ENCODE data around the gene SHOC2. TPM values are rescaled to one million over a fixed set of nuclear protein-coding genes. Genes with fewer than 3 reads are reported as not detected.

The SHOC2 gene
- total and polyA plus RNA-seq, 8 donors = 30.5 to 61.6 (median 36.5) TPM

GRCh38 chr10:110939419-110939818 lies 20.0 kb downstream of the SHOC2 start:
- peaks cover 0 to 4% of the 10 kb centered on the region in 2 donors for H3K36me3 ChIP-seq
- intact Hi-C loops (cut with DNase I) = no loop called here
- H3K27ac ChIP-seq = no peak overlapping the region
- TF ChIP-seq CTCF (IDR thresholded peaks at IDR 0.05) = no peak
- no peak for DNase-seq
- H3K9me3 ChIP-seq = no peaks in the 10 kb centered on the region
- H3K4me3 ChIP-seq = no peak overlapping the region
- H3K27me3 ChIP-seq = no peaks in the 10 kb centered on the region
- no peak for ATAC-seq
- peaks cover 0 to 17% of the 10 kb centered on the region in 2 donors for H3K4me1 ChIP-seq

- Histone ChIP-seq H3K4me1 (peaks cover 0 to 26% of the 10 kb centered on the region in 2 donors), H3K4me3 (no peak overlapping the region), H3K36me3 (no peaks in the 10 kb centered on the region), H3K27me3 (no peaks in the 10 kb centered on the region), H3K9me3 (no peaks in the 10 kb centered on the region), H3K27ac (no peak overlapping the region)
- ATAC-seq = peak; percentile 19
- TF ChIP-seq CTCF (IDR thresholded peaks at IDR 0.05) = no peak
- intact Hi-C loops (cut with DNase I) = no loop called here
- no peak for DNase-seq
These were observed 25.5 kb downstream of the SHOC2 start for GRCh38 chr10:110944792-110945396.

- Histone ChIP-seq H3K4me3 (no peak overlapping the region), H3K27me3 (no peaks in the 10 kb centered on the region), H3K9me3 (no peaks in the 10 kb centered on the region), H3K27ac (no peak overlapping the region), H3K36me3 (no peaks in the 10 kb centered on the region), H3K4me1 (peaks cover 0 to 24% of the 10 kb centered on the region in 2 donors)
- DNase-seq (no peak), ATAC-seq (no peak)
- TF ChIP-seq CTCF (IDR thresholded peaks at IDR 0.05) = no peak
- intact Hi-C loops (cut with DNase I) = no loop called here
These were observed 27.1 kb downstream of the SHOC2 start for GRCh38 chr10:110946496-110946895.

- Histone ChIP-seq H3K4me1 (peaks cover 0 to 24% of the 10 kb centered on the region in 2 donors), H3K36me3 (peaks cover 0 to 5% of the 10 kb centered on the region in 2 donors), H3K27ac (no peak overlapping the region), H3K27me3 (no peaks in the 10 kb centered on the region), H3K9me3 (no peaks in the 10 kb centered on the region), H3K4me3 (no peak overlapping the region)
- intact Hi-C loops (cut with DNase I) = no loop called here
- no peak for TF ChIP-seq CTCF (IDR thresholded peaks at IDR 0.05)
- no peak for ATAC-seq
- DNase-seq = no peak
These were observed 27.7 kb downstream of the SHOC2 start for GRCh38 chr10:110947061-110947595.

GRCh38 chr10:110951381-110951780 lies 32.0 kb downstream of the SHOC2 start:
- intact Hi-C loops (cut with DNase I) = no loop called here
- TF ChIP-seq CTCF (IDR thresholded peaks at IDR 0.05) = no peak
- H3K4me3 ChIP-seq = no peak overlapping the region
- no peaks in the 10 kb centered on the region for H3K27me3 ChIP-seq
- H3K4me1 ChIP-seq = no peaks in the 10 kb centered on the region
- DNase-seq (no peak), ATAC-seq (no peak)
- H3K36me3 ChIP-seq = peaks cover 0 to 5% of the 10 kb centered on the region in 2 donors
- no peaks in the 10 kb centered on the region for H3K9me3 ChIP-seq
- H3K27ac ChIP-seq = no peak overlapping the region
